NCI-H524 (cell line): ENCODE results near the gene PRSS37.
A peak's percentile ranks its signal among the peaks of the same experiment; 100 is the strongest.
"Not testable (repeated sequence)": the region's sequence is repeated elsewhere in the genome, so short reads cannot be mapped to it uniquely, and the experiment has no call there.

Experiments used
- DNase-seq, 2 experiments: peaks; one replicate each; lab custom pipeline; 2025; lab: John Stamatoyannopoulos, UW

The PRSS37 gene

GRCh38 chr7:141841385-141841784 is at the start of gene PRSS37:
PRSS37 (minus strand) TSS chr7:141841485; CDS start chr7:141841049, 436 bp downstream.
- no peak for DNase-seq

- DNase-seq, result no peak
Measured at GRCh38 chr7:141889321-141889720, 48.0 kb upstream of the PRSS37 start.

GRCh38 chr7:141884539-141885225 is 43.4 kb upstream of the PRSS37 start:
- no peak for DNase-seq

GRCh38 chr7:141880960-141881359 is 39.7 kb upstream of the PRSS37 start:
- DNase-seq, result no peak

GRCh38 chr7:141877365-141877764 is 36.1 kb upstream of the PRSS37 start:
- no peak for DNase-seq

GRCh38 chr7:141876371-141876770 is 35.1 kb upstream of the PRSS37 start:
- DNase-seq, result no peak

GRCh38 chr7:141875453-141875852 is 34.2 kb upstream of the PRSS37 start:
- no peak for DNase-seq

- no peak for DNase-seq
Measured at GRCh38 chr7:141874787-141875186, 33.5 kb upstream of the PRSS37 start.

- no peak for DNase-seq
Measured at GRCh38 chr7:141872931-141873330, 31.6 kb upstream of the PRSS37 start.

GRCh38 chr7:141866974-141867373 is 25.7 kb upstream of the PRSS37 start:
- DNase-seq, result no peak

- no peak for DNase-seq
Measured at GRCh38 chr7:141864765-141865447, 23.6 kb upstream of the PRSS37 start.

GRCh38 chr7:141860207-141860606 is 18.9 kb upstream of the PRSS37 start:
- no peak for DNase-seq

- no peak for DNase-seq
Measured at GRCh38 chr7:141847996-141848395, 6.7 kb upstream of the PRSS37 start.

- DNase-seq, result peak; percentile 56 to 84
Measured at GRCh38 chr7:141844256-141844655, 3.0 kb upstream of the PRSS37 start.

- no peak for DNase-seq
Measured at GRCh38 chr7:141842904-141843303, 1.6 kb upstream of the PRSS37 start.

GRCh38 chr7:141840708-141841107 is 577 bp downstream of the PRSS37 start:
- DNase-seq, result no peak

GRCh38 chr7:141839256-141839655 is 2.0 kb downstream of the PRSS37 start:
- no peak for DNase-seq

GRCh38 chr7:141838581-141838980 is 2.7 kb downstream of the PRSS37 start:
- no peak for DNase-seq

- no peak for DNase-seq
Measured at GRCh38 chr7:141837683-141838082, 3.6 kb downstream of the PRSS37 start.

- DNase-seq, result not testable (repeated sequence)
Measured at GRCh38 chr7:141822432-141822831, 18.9 kb downstream of the PRSS37 start.

GRCh38 chr7:141820067-141820466 is 21.2 kb downstream of the PRSS37 start:
- DNase-seq, result no peak

- DNase-seq, result no peak
Measured at GRCh38 chr7:141792526-141792925, 48.8 kb downstream of the PRSS37 start.

GRCh38 chr7:141789917-141790316 is 51.4 kb downstream of the PRSS37 start, which contains the start of gene TAS2R5:
TAS2R5 (plus strand) TSS chr7:141790217; CDS start chr7:141790362, 145 bp downstream.
- no peak for DNase-seq

- DNase-seq, result no peak
Measured at GRCh38 chr7:141788296-141788695, 53.0 kb downstream of the PRSS37 start.
